ENCODE data around the gene GMEB2. TPM values are rescaled to one million over a fixed set of nuclear protein-coding genes. Genes with fewer than 3 reads are reported as not detected.

GMEB2 gene
- total RNA-seq, 1 experiment from 2014 or later = 19.6 TPM

GRCh38 chr20:63597651-63598478 is 29.0 kb downstream of the GMEB2 start:
- no TSS peak for BruUV-seq (replicated peaks)
- Mint-ChIP-seq H3K9me3 (ENCODE audit: unreplicated experiment) (no peaks in the 10 kb centered on the region), H3K4me3 (ENCODE audit: unreplicated experiment) (no peak overlapping the region), H3K27ac (ENCODE audit: low read depth, unreplicated experiment) (no peak overlapping the region), H3K36me3 (ENCODE audit: insufficient read depth, unreplicated experiment) (peaks cover 42% of the 10 kb centered on the region), H3K4me1 (ENCODE audit: insufficient read depth, unreplicated experiment) (no peaks in the 10 kb centered on the region), H3K27me3 (ENCODE audit: insufficient read depth, unreplicated experiment) (no peaks in the 10 kb centered on the region)
- no peak for TF ChIP-seq CTCF (IDR thresholded peaks at IDR 0.05; ENCODE audit: unreplicated experiment)
- DNase-seq (ENCODE audit: unreplicated experiment) = no peak
- ChIA-PET POLR2A (interaction anchor here (0.6 to 1.7 kb wide), 4 partner anchors 20 to 267 kb away, joined by 3 to 5 read pairs (median 4); partner anchors contain the start of genes GMEB2 and TPD52L2), CTCF (no interaction called here)
- intact Hi-C loops (cut with micrococcal nuclease) = no loop called here

- H3K4me3 Mint-ChIP-seq (ENCODE audit: unreplicated experiment) = no peak overlapping the region
- no peak for DNase-seq (ENCODE audit: unreplicated experiment)
- TF ChIP-seq CTCF (IDR thresholded peaks at IDR 0.05; ENCODE audit: unreplicated experiment) = no peak
- no peaks in the 10 kb centered on the region for H3K9me3 Mint-ChIP-seq (ENCODE audit: unreplicated experiment)
- no peaks in the 10 kb centered on the region for H3K4me1 Mint-ChIP-seq (ENCODE audit: insufficient read depth, unreplicated experiment)
- H3K36me3 Mint-ChIP-seq (ENCODE audit: insufficient read depth, unreplicated experiment) = peaks cover 45% of the 10 kb centered on the region
- no TSS peak for BruUV-seq (replicated peaks)
- ChIA-PET POLR2A (interaction anchor here (0.6 kb wide), 1 partner anchor 237 kb away, joined by 4 read pairs; no protein-coding TSS in a partner anchor), CTCF (no interaction called here)
- H3K27me3 Mint-ChIP-seq (ENCODE audit: insufficient read depth, unreplicated experiment) = no peaks in the 10 kb centered on the region
- intact Hi-C loops (cut with micrococcal nuclease) = no loop called here
- H3K27ac Mint-ChIP-seq (ENCODE audit: low read depth, unreplicated experiment) = no peak overlapping the region
Measured at GRCh38 chr20:63596423-63596822, 30.5 kb downstream of the GMEB2 start.

- ChIA-PET POLR2A (no interaction called here), CTCF (no interaction called here)
- intact Hi-C loops (cut with micrococcal nuclease) = no loop called here
- H3K9me3 Mint-ChIP-seq (ENCODE audit: unreplicated experiment) = no peaks in the 10 kb centered on the region
- peaks cover 38% of the 10 kb centered on the region for H3K36me3 Mint-ChIP-seq (ENCODE audit: insufficient read depth, unreplicated experiment)
- H3K4me1 Mint-ChIP-seq (ENCODE audit: insufficient read depth, unreplicated experiment) = no peaks in the 10 kb centered on the region
- DNase-seq (ENCODE audit: unreplicated experiment) = no peak
- TF ChIP-seq CTCF (IDR thresholded peaks at IDR 0.05; ENCODE audit: unreplicated experiment) = no peak
- BruUV-seq (replicated peaks) = no TSS peak
- no peaks in the 10 kb centered on the region for H3K27me3 Mint-ChIP-seq (ENCODE audit: insufficient read depth, unreplicated experiment)
- no peak overlapping the region for H3K4me3 Mint-ChIP-seq (ENCODE audit: unreplicated experiment)
- H3K27ac Mint-ChIP-seq (ENCODE audit: low read depth, unreplicated experiment) = no peak overlapping the region
Measured at GRCh38 chr20:63595416-63596127, 31.3 kb downstream of the GMEB2 start.

DNA sequence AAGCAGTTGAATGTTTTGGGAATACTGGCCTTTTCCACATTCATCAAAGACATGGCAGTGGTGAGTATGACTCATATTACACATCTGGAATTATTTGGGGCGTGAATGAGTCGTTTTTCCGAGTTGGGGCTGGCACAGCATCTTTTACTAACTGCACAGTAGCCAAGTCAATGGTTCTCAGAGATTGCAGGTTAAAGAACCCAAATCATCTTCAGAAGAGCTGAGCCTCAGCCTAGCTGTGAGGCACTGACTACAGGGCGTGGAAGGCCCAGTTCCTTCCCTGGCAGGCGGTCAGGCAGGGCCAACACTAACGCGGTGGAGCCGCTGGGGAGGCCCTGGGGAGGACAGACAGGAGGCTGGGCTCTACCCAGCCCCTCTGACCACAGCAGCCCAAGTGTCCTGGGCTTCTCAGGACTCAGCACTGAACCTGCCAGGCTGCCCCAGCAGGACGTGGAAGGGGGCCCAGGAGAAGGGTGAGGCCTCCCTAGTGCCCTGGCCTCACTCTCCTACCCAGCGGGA is 32.8 kb downstream of the GMEB2 start:
- ChIA-PET CTCF (no interaction called here), POLR2A (no interaction called here)
- Mint-ChIP-seq H3K27ac (ENCODE audit: low read depth, unreplicated experiment) (no peak overlapping the region), H3K4me3 (ENCODE audit: unreplicated experiment) (no peak overlapping the region), H3K27me3 (ENCODE audit: insufficient read depth, unreplicated experiment) (no peaks in the 10 kb centered on the region), H3K4me1 (ENCODE audit: insufficient read depth, unreplicated experiment) (no peaks in the 10 kb centered on the region), H3K36me3 (ENCODE audit: insufficient read depth, unreplicated experiment) (peaks cover 40% of the 10 kb centered on the region), H3K9me3 (ENCODE audit: unreplicated experiment) (no peaks in the 10 kb centered on the region)
- BruUV-seq (replicated peaks) = no TSS peak
- intact Hi-C loops (cut with micrococcal nuclease) = no loop called here
- no peak for DNase-seq (ENCODE audit: unreplicated experiment)
- no peak for TF ChIP-seq CTCF (IDR thresholded peaks at IDR 0.05; ENCODE audit: unreplicated experiment)
